ENCODE data around the gene NSD1.

The NSD1 gene

GRCh38 chr5:177349762-177350161, 216.2 kb downstream of the NSD1 start:
- DNase-seq (ENCODE audit: low read depth): no peak
